Islet of Langerhans (tissue), 1 donor: ENCODE data around the gene PIEZO1.
"Not testable (repeated sequence)": the region's sequence is repeated elsewhere in the genome, so short reads cannot be mapped to it uniquely, and the experiment has no call there.

ENCODE experiments used
- FAIRE-seq: peaks from one replicate; lab custom pipeline; 2011; peaks lifted over from hg19 to GRCh38; lab: Jason Lieb, UNC

The PIEZO1 gene

GRCh38 chr16:88781140-88782077 lies 3.6 kb downstream of the PIEZO1 start:
- FAIRE-seq, result no peak

- FAIRE-seq, result no peak
Observed at GRCh38 chr16:88780142-88781062, 4.6 kb downstream of the PIEZO1 start.

GRCh38 chr16:88779406-88780141 lies 5.4 kb downstream of the PIEZO1 start:
- no peak for FAIRE-seq

- no peak for FAIRE-seq
Observed at GRCh38 chr16:88778541-88779065, 6.4 kb downstream of the PIEZO1 start.

GRCh38 chr16:88778271-88778525 lies 6.8 kb downstream of the PIEZO1 start:
- FAIRE-seq, result no peak

GRCh38 chr16:88777471-88778270 lies 7.3 kb downstream of the PIEZO1 start:
- FAIRE-seq, result no peak

GRCh38 chr16:88775825-88776224 lies 9.2 kb downstream of the PIEZO1 start:
- no peak for FAIRE-seq

- no peak for FAIRE-seq
Observed at GRCh38 chr16:88774544-88775393, 10.3 kb downstream of the PIEZO1 start.

- FAIRE-seq, result no peak
Observed at GRCh38 chr16:88773812-88774291, 11.2 kb downstream of the PIEZO1 start.

- FAIRE-seq, result no peak
Observed at GRCh38 chr16:88772871-88773811, 11.9 kb downstream of the PIEZO1 start.

GRCh38 chr16:88771781-88772180 lies 13.2 kb downstream of the PIEZO1 start:
- not testable (repeated sequence) for FAIRE-seq

GRCh38 chr16:88771294-88771772 lies 13.7 kb downstream of the PIEZO1 start:
- FAIRE-seq, result no peak

- no peak for FAIRE-seq
Observed at GRCh38 chr16:88770461-88771293, 14.3 kb downstream of the PIEZO1 start.

- FAIRE-seq, result no peak
Observed at GRCh38 chr16:88769617-88770460, 15.2 kb downstream of the PIEZO1 start.

GRCh38 chr16:88768071-88768783 lies 16.8 kb downstream of the PIEZO1 start:
- no peak for FAIRE-seq

- FAIRE-seq, result no peak
Observed at GRCh38 chr16:88767546-88768070, 17.4 kb downstream of the PIEZO1 start.
